Fibroblast of villous mesenchyme (primary cell): Measurements from ENCODE around the gene DNAJB9. TPM values are rescaled to one million over a fixed set of nuclear protein-coding genes. Genes with fewer than 3 reads are reported as not detected.

Experiments
- DNase-seq: peaks from one replicate; pipeline ENCODE4 v3.0.0-alpha.2; 2010; ENCODE audit warnings: low read depth
- H3K4me3 ChIP-seq: 2 replicates; pipeline ENCODE4 v1.5.1; 2011; ENCODE audit warnings: low read depth, mild to moderate bottlenecking, low read length
- total RNA-seq: library from RNA; depleted of rRNA; stranded (reverse); fragments of >200 nt; gene quantifications from 2 replicates; pipeline ENCODE4 v1.2.3, GENCODE V29; 2012
- TF ChIP-seq, protein P1 (sequence below): IDR thresholded peaks from 2 replicates; pipeline ENCODE4 v1.5.1; 2012; ENCODE audit warnings: low read depth, mild to moderate bottlenecking, low read length; ENCODE audit not compliant: insufficient read depth

The DNAJB9 gene
- total RNA-seq, 1 donor = 41.9 TPM

DNA sequence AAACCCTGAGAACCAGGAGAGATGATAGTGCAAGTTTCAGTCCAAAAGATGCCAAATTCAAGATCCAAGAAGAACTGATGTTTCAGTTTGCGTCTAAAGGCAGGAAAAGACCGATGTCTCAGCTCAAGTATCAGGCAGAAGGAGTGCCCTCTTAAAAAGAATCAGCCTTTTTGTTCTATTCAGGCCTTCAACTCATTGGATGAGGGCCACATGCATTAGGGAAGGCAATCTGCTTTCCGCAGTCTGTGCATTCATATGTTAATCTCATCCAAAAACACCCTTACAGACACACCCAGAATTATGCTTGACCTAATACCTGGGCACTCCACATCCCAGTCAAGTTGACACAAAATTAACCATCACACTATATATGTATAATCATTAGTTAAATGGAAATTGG lies 45.2 kb downstream of the DNAJB9 start:
- TF ChIP-seq, protein P1, sequence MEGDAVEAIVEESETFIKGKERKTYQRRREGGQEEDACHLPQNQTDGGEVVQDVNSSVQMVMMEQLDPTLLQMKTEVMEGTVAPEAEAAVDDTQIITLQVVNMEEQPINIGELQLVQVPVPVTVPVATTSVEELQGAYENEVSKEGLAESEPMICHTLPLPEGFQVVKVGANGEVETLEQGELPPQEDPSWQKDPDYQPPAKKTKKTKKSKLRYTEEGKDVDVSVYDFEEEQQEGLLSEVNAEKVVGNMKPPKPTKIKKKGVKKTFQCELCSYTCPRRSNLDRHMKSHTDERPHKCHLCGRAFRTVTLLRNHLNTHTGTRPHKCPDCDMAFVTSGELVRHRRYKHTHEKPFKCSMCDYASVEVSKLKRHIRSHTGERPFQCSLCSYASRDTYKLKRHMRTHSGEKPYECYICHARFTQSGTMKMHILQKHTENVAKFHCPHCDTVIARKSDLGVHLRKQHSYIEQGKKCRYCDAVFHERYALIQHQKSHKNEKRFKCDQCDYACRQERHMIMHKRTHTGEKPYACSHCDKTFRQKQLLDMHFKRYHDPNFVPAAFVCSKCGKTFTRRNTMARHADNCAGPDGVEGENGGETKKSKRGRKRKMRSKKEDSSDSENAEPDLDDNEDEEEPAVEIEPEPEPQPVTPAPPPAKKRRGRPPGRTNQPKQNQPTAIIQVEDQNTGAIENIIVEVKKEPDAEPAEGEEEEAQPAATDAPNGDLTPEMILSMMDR = no peak
- no peak for DNase-seq
- H3K4me3 ChIP-seq = no peak overlapping the region

DNA sequence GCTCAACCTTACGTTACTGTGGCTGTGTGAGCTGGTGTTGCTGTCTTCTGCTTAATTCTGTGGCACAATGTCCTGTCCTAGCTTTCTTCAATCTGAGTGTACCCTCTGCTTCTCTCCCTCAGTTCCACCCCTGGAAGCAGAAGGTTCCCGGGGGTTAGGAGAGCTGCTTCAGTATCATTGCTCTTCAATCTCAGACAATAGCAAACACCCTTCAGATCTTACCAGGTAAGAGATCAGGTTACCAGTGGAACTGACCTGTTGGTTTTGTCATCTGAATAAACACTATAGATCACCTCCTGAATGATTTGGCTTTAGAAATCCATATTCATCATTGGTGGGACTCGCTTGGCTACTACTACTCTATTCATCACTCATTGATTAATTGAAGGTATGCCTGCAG lies 48.4 kb downstream of the DNAJB9 start:
- no peak for DNase-seq
- no peak overlapping the region for H3K4me3 ChIP-seq
- TF ChIP-seq, protein P1 = no peak

DNA sequence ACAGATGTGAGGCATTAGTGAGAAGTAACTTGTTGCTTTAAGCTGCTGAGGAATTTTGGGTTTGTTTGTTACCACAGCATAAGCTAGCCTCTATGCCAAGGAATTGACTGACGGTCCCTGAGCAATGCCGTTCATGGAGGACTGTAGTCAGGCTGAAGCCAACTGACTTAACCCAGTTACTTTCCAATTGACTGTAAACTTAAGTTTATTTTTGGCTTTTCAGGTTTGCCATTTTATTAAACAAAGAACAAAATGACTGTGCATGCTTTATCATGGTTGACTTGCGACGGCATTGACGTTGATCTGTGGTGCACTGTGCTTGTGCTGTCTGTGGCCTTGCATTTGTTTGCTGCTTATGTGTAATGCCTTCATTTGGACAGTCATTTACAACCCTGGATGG lies 53.5 kb downstream of the DNAJB9 start:
- no peak for DNase-seq
- no peak overlapping the region for H3K4me3 ChIP-seq
- TF ChIP-seq, protein P1 = no peak

Other genes with a start within 250 kb of the DNAJB9 start
- 0.97 and 1.3 TPM in 2 replicates for gene NRCAM, start 113.4 kb upstream of the DNAJB9 start, total RNA-seq
- gene PNPLA8, start 43.7 kb upstream of the DNAJB9 start, total RNA-seq = 24.8 and 34.1 TPM in 2 replicates
- 24.2 and 28.1 TPM in 2 replicates for gene THAP5, start 168 bp upstream of the DNAJB9 start, total RNA-seq